Measurements from ENCODE around the gene ARHGEF2.

ARHGEF2 gene

DNA sequence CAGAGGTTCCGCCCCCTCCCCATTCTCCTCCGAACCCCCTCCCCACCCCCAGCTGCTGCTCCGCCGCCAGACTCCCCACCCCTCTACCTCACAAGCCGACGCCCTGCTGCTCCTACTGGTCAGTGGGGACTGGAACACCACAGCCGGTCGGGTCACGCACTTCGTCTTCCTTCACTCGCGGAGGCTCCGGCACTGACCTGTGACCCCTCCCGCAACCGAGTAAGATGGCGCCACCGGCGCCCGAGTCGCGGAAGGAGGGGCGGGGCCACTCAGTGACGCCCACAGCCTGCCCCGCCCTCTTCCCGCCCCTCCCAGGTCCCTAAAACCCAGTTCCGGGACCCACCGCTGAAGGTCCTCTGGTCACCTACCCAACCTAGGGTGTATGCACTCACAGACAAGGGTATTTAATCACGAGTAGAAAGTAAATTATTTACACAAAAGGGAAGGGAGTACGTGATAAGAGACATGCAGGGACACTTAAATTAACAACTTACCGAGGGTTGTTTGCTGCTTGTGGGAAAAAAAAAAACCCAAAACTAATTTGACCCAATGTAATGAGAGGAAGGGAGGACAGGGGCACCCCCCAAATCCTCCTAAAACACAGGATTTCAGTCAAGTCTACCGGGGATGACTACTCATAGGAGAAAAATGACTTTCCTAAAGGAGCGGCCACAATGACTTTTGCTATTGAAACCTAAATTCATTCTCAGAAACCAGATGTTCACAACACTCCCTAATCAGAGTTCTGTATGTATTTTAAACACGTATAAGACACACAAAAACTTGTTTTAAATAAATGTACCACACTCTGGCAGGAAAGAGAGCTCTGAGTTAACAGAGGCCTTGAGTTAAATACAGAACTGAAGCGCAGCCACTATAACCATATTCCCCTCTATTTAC lies 66.9 kb downstream of the ARHGEF2 start, which contains the start of gene RIT1:
Gene RIT1, minus strand, starts transcription at position 194 of the 900 bp plus-strand sequence. CDS start 588 bp downstream, outside the sequence.
- peak; percentile 94 for DNase-seq (ENCODE audit: low spot score)

DNA sequence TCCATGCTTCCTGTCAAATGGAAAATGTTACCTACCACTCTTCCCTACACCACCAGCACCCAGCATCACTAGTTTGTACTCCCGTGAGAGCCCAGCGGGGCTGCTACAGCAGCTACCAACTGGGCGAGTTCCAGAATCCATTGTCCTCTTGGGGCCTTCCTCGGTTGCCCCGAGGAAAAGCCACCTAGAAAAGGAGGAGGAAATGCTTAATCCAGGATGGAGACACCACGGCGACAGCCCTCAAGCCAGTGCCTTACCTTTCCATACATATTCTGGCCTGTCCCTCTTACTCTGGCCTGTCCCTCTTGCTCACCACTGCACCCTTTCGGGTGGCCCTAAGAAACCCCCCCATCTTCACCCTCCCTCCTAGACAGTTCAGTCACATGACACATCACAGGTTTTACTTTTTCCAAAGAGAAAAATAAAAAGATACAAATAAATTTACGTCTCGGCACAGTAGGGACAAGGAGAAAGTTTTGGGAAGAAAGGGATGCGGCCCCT lies 67.7 kb downstream of the ARHGEF2 start:
- DNase-seq (ENCODE audit: low spot score), result peak; percentile 48

DNA sequence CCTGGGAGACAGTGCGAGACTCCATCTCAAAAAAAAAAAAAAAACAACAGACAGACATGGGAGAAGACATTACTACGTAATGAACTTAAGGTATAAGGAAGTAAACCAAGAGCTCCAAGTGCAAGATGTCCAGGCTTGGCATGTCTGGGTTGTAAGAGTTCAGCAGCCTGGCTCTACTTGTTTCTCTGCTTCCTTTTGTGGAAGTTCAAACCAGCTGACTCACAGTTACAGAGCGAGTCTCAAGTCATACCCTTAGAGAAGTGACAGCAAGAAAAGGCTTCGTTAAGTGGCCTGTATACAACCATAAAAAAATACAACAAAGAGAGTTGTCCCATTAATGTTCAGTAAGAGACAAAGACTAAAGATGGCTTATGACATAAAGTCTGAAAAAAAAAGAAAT lies 68.5 kb downstream of the ARHGEF2 start:
- DNase-seq (ENCODE audit: low spot score), result no peak

DNA sequence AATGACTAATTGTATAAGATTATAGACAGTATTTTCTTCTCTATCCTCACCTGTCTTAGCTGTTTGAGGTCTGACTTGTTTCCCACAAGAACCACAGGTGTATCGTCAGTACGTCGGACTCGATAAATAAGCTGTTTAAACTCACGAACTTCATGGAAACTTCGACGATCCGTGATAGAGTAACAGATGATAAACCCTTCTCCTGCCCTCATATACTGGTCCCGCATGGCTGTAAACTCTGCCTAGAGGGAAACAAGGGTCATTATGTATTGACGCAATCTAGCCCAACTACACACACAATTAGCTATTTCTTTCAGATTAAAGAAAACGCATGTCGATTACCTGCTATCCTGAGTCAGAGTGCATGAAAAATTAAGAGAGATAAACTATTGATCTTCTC lies 74.1 kb downstream of the ARHGEF2 start:
- DNase-seq (ENCODE audit: low spot score), result no peak

DNA sequence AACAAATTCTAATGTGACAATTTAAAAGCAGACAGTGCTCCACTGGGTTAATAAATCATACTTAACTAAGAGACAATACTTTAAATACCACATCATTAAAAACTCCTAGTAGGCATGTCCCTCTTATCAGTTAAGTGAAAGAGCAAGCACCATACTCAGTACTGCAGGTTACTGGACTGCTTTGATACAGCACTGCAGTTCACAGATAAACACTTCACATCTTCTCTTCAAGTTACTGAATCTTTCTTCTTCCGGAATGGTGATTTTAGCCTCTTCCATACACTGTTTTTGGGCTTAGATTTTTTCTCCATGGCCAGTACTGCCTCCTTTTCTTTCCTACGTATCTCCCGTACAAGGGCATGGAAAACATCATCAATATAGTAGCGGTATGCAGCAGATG lies 78.2 kb downstream of the ARHGEF2 start:
- DNase-seq (ENCODE audit: low spot score), result no peak

DNA sequence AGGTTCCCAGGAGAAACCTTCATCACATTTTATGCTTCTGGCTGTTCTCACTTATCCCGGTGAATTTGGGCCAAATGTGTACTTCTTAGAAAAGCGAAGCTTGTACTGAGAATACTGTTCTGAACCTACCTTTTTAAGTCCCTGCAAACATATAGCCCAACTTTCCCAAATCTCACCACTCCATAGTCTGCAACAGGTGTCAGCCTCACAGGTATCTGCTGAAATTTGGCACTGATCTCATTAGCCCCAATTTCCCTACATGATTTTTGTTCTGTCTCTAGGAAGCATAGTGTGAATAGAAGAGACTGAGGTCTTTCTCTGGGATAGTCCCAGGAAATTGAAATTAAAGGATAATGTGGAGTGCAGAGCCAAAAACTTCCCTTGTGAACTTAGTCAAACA lies 78.7 kb downstream of the ARHGEF2 start:
- no peak for DNase-seq (ENCODE audit: low spot score)

DNA sequence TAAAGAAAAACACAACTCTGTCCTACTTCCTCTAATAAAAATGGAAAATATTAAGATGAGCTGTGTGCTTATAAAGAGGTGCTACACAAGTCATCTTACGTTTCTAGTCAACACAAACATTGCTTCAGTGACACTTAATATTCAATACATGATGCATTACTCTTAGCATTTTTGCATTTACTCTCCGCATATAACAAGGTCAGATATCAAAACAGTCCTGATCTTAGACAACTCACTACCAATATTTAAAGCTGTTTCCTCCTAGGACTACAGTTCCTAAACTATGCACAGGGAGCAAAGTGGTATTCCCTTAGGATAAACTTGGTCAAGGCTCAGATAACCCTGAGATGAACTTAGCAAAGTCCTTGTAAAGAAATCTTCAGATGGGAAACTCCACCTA lies 79.5 kb downstream of the ARHGEF2 start:
- DNase-seq (ENCODE audit: low spot score), result no peak

DNA sequence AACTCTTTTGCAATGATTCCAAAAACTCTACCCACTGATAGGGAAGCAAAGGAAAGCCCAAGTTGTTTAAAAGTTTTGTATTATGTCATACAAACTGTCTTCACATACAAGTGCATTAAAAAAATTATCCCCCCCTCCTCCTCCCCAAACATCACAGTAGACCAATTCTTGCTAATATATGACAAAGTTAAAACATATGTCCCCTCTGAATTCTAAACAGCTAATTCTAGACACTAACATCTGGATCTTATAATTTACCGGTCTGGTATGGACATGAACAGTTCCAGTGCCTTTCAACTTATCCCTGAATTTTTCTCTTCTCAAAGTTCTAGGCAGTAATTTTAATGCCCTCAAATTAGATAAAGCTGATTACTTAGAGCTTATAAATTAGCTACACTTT lies 80.6 kb downstream of the ARHGEF2 start:
- no peak for DNase-seq (ENCODE audit: low spot score)

Data from iPS-NIHi11 (cell line).